ENCODE results near the gene MAF. TPM values are rescaled to one million over a fixed set of nuclear protein-coding genes. Genes with fewer than 3 reads are reported as not detected.

MAF gene
- total and polyA plus RNA-seq, 12 donors = 7.2 to 114 (median 57.0) TPM

DNA sequence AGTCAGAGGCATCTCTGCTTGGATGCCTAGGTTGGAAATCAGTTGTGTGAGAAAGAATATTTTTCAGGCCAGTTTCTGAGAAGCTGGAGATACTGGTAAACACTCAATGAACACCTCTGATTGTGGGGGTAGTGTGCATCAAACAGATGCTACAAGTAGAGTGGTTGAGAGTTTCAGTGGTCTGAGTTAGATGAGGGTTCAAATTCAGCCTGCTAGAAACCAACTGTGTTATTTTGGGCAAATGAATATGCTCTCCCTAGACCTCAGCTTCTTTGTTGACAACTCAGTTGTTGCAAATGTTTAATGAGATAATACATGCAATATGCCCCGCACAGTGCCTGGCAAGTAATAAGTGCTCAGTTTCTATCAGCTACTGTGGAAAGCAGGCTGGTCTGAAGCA, 25.2 kb upstream of the MAF start:
- intact Hi-C loops (cut with DNase I) = no loop called here
- TF ChIP-seq, protein P1, sequence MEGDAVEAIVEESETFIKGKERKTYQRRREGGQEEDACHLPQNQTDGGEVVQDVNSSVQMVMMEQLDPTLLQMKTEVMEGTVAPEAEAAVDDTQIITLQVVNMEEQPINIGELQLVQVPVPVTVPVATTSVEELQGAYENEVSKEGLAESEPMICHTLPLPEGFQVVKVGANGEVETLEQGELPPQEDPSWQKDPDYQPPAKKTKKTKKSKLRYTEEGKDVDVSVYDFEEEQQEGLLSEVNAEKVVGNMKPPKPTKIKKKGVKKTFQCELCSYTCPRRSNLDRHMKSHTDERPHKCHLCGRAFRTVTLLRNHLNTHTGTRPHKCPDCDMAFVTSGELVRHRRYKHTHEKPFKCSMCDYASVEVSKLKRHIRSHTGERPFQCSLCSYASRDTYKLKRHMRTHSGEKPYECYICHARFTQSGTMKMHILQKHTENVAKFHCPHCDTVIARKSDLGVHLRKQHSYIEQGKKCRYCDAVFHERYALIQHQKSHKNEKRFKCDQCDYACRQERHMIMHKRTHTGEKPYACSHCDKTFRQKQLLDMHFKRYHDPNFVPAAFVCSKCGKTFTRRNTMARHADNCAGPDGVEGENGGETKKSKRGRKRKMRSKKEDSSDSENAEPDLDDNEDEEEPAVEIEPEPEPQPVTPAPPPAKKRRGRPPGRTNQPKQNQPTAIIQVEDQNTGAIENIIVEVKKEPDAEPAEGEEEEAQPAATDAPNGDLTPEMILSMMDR (IDR thresholded peaks at IDR 0.05) = no peak
- no peak for TF ChIP-seq POLR2A (IDR thresholded peaks at IDR 0.05)
- WGBS, 4 donors = 94 to 100% (median 100%) methylated on average over 1 of the region's 1 CpG
- Histone ChIP-seq H3K9me3 (replicated peaks in 1 of 3) (no peaks in the 10 kb centered on the region), H3K27ac (no peak overlapping the region), H3K27me3 (no peaks in the 10 kb centered on the region), H3K4me3 (no peak overlapping the region), H3K4me1 (replicated peaks in 1 of 2) (no peaks in the 10 kb centered on the region), H3K36me3 (replicated peaks in 1 of 2) (no peaks in the 10 kb centered on the region)
- DNase-seq = no peak

DNA sequence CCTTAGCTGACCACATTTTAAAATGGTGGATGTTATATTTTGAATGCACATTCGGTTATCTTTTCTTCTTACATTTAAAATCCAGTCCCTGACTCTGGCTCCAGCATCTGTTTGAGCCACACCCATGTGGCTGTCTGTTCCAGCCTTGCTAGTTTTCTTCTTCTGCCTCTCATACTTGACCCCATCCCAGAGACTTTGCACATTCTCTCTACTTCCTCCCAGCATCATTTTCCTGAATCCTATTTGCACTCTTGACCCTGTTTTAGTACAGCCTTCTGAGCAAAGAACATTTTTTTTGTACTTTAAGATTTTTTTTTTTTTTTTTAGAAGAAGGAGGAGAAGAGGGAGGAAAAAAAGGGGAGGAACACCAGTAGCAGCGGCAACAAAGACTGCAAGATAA, 23.3 kb upstream of the MAF start:
- 54 to 66% (median 65%) methylated on average over 2 of the region's 2 CpGs for WGBS, 4 donors
- no peaks in the 10 kb centered on the region for H3K4me1 ChIP-seq (replicated peaks in 1 of 2)
- H3K4me3 ChIP-seq = no peak overlapping the region
- no peaks in the 10 kb centered on the region for H3K9me3 ChIP-seq (replicated peaks in 1 of 3)
- TF ChIP-seq, protein P1 (IDR thresholded peaks at IDR 0.05) = no peak
- TF ChIP-seq POLR2A (IDR thresholded peaks at IDR 0.05) = no peak
- H3K27ac ChIP-seq = no peak overlapping the region
- no peaks in the 10 kb centered on the region for H3K36me3 ChIP-seq (replicated peaks in 1 of 2)
- no peaks in the 10 kb centered on the region for H3K27me3 ChIP-seq
- no peak for DNase-seq
- intact Hi-C loops (cut with DNase I) = no loop called here

GRCh38 chr16:79623062-79623461, 22.5 kb upstream of the MAF start:
- TF ChIP-seq POLR2A (IDR thresholded peaks at IDR 0.05) = no peak
- TF ChIP-seq, protein P1 (IDR thresholded peaks at IDR 0.05) = no peak
- DNase-seq = no peak
- H3K27ac ChIP-seq = no peak overlapping the region
- H3K36me3 ChIP-seq (replicated peaks in 1 of 2) = no peaks in the 10 kb centered on the region
- intact Hi-C loops (cut with DNase I) = no loop called here
- H3K9me3 ChIP-seq (replicated peaks in 1 of 3) = no peaks in the 10 kb centered on the region
- WGBS, 4 donors = 67 to 73% (median 72%) methylated on average over 9 of the region's 9 CpGs
- no peaks in the 10 kb centered on the region for H3K4me1 ChIP-seq (replicated peaks in 1 of 2)
- no peaks in the 10 kb centered on the region for H3K27me3 ChIP-seq
- no peak overlapping the region for H3K4me3 ChIP-seq

- Histone ChIP-seq H3K36me3 (replicated peaks in 1 of 2) (no peaks in the 10 kb centered on the region), H3K27ac (no peak overlapping the region), H3K4me3 (no peak overlapping the region), H3K27me3 (no peaks in the 10 kb centered on the region), H3K9me3 (replicated peaks in 1 of 3) (no peaks in the 10 kb centered on the region), H3K4me1 (replicated peaks in 1 of 2) (no peaks in the 10 kb centered on the region)
- WGBS, 4 donors = 74 to 88% (median 79%) methylated on average over 1 of the region's 1 CpG
- intact Hi-C loops (cut with DNase I) = no loop called here
- TF ChIP-seq, protein P1 (IDR thresholded peaks at IDR 0.05) = no peak
- DNase-seq = no peak
These were observed 20.5 kb upstream of the MAF start for GRCh38 chr16:79621027-79621426.
